ENCODE data around the gene HS3ST4. TPM values are rescaled to one million over a fixed set of nuclear protein-coding genes. Genes with fewer than 3 reads are reported as not detected.
"Not testable (repeated sequence)": the region's sequence is repeated elsewhere in the genome, so short reads cannot be mapped to it uniquely, and the experiment has no call there.

HS3ST4 gene
- total and polyA plus RNA-seq, 11 donors: not detected

DNA sequence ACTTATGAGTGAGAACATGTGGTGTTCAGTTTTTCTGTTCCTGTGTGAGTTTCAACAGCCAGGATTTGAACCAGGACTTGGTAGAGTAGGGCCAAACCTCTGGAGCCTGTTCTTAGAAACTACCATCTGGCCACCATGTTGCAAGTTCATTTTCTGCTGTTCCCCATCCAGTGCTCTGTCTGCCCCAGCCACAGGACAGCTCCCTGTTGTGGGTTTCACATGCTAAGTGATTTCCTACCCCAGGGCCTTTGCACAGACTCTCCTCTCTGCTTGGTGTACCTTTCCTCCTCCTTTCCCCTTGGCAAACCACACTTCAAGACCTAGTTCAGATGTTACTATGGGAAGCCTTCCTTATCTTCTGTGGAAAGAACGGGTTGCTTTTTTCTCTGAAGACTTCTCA, 79.5 kb downstream of the HS3ST4 start:
- ATAC-seq: no peak
- no peak for DNase-seq
- intact Hi-C loops (cut with DNase I): no loop called here
- H3K36me3 ChIP-seq: no peaks in the 10 kb centered on the region
- H3K4me1 ChIP-seq: no peaks in the 10 kb centered on the region
- H3K27me3 ChIP-seq: no peaks in the 10 kb centered on the region
- no peak overlapping the region for H3K27ac ChIP-seq
- H3K4me3 ChIP-seq: no peak overlapping the region
- 68 to 79% (median 73%) methylated on average over 1 of the region's 1 CpG for WGBS, 4 donors
- TF ChIP-seq, protein P1, sequence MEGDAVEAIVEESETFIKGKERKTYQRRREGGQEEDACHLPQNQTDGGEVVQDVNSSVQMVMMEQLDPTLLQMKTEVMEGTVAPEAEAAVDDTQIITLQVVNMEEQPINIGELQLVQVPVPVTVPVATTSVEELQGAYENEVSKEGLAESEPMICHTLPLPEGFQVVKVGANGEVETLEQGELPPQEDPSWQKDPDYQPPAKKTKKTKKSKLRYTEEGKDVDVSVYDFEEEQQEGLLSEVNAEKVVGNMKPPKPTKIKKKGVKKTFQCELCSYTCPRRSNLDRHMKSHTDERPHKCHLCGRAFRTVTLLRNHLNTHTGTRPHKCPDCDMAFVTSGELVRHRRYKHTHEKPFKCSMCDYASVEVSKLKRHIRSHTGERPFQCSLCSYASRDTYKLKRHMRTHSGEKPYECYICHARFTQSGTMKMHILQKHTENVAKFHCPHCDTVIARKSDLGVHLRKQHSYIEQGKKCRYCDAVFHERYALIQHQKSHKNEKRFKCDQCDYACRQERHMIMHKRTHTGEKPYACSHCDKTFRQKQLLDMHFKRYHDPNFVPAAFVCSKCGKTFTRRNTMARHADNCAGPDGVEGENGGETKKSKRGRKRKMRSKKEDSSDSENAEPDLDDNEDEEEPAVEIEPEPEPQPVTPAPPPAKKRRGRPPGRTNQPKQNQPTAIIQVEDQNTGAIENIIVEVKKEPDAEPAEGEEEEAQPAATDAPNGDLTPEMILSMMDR (IDR thresholded peaks at IDR 0.05): no peak
- TF ChIP-seq POLR2A (IDR thresholded peaks at IDR 0.05): no peak
- H3K9me3 ChIP-seq: peaks cover 0 to 5% (median 0%) of the 10 kb centered on the region in 12 donors

DNA sequence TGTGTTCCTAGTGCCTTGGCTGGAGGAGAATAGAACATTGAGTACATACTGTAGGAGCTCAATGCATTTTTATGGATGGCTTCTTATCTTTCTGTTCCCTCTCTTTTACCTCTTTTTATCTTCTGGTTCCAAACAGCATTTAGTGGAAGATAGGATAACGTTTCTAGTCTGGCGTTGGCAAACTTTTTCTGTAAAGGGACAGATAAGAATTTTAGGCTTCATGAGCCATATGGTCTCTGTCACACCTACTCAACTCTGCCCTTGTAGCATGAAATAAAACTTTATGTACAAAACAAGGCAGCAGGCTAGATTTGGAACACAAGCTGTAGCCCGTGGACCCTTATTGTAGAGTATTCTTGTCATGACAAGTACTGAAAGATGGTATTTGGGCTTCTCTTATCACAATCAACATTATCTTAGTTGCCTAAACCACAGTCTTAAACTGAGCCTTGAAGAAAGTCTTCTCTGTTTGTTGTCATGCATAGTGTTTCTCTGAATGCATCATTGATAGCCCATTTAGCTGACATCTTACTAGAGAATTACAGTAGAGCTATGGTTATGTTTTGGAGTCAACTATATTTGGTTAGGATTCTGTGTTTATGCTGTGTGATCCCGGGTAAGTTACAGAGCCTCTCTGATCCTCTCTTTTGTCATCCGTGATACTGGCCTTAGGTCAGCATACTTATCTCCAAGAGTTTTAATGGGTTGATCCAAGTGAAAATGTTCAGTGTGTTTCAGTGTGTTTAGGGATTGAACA, 80.2 kb downstream of the HS3ST4 start:
- Histone ChIP-seq H3K9me3 (peaks cover 0 to 5% (median 0%) of the 10 kb centered on the region in 12 donors), H3K27ac (no peak overlapping the region), H3K36me3 (no peaks in the 10 kb centered on the region), H3K27me3 (no peaks in the 10 kb centered on the region), H3K4me1 (no peaks in the 10 kb centered on the region), H3K4me3 (no peak overlapping the region)
- 40 to 49% (median 47%) methylated on average over 5 of the region's 5 CpGs for WGBS, 4 donors
- no peak for DNase-seq
- ATAC-seq: no peak
- TF ChIP-seq, protein P1 (IDR thresholded peaks at IDR 0.05): no peak
- TF ChIP-seq POLR2A (IDR thresholded peaks at IDR 0.05): no peak
- intact Hi-C loops (cut with DNase I): no loop called here

GRCh38 chr16:25776214-25776613, 84.5 kb downstream of the HS3ST4 start:
- DNase-seq; H3K36me3 ChIP-seq; H3K4me3 ChIP-seq; H3K27ac ChIP-seq; H3K4me1 ChIP-seq; intact Hi-C loops (cut with DNase I); ATAC-seq; H3K9me3 ChIP-seq; H3K27me3 ChIP-seq: not testable (repeated sequence)
- WGBS, 4 donors: 82 to 96% (median 88%) methylated on average over 2 of the region's 2 CpGs

DNA sequence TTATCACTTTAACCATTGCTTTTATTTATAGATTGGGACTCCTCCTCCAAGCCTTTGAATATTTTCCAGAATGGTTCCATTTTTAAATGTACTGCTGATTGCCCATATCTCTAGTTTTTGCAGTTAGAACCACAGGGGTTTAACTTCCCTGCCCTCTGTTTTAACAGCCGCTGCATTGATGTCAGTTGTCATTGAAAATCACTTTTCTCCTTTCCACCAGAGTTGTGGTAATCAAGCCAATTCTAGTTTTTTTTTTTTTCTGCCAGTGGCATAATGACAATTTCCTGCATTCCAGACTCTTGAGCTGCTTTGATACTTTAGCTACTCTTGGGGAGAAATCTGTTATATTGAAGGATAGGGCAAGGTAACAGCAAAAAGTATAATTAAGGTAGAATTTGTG, 91.5 kb downstream of the HS3ST4 start:
- ATAC-seq (no peak), DNase-seq (no peak)
- no peaks in the 10 kb centered on the region for H3K27me3 ChIP-seq
- no peaks in the 10 kb centered on the region for H3K36me3 ChIP-seq
- H3K9me3 ChIP-seq: no peaks in the 10 kb centered on the region
- TF ChIP-seq, protein P1 (IDR thresholded peaks at IDR 0.05): no peak
- no peak for TF ChIP-seq POLR2A (IDR thresholded peaks at IDR 0.05)
- WGBS, 4 donors: 39 to 49% (median 45%) methylated on average over 1 of the region's 1 CpG
- no peak overlapping the region for H3K4me3 ChIP-seq
- H3K27ac ChIP-seq: no peak overlapping the region
- intact Hi-C loops (cut with DNase I): loop anchor here in 1 of 10 donors (10.0 kb wide), 1 partner anchor 52 kb away; no protein-coding TSS in a partner anchor
- no peaks in the 10 kb centered on the region for H3K4me1 ChIP-seq
